ENCODE results near the gene GTF2F2.

GTF2F2 gene

DNA sequence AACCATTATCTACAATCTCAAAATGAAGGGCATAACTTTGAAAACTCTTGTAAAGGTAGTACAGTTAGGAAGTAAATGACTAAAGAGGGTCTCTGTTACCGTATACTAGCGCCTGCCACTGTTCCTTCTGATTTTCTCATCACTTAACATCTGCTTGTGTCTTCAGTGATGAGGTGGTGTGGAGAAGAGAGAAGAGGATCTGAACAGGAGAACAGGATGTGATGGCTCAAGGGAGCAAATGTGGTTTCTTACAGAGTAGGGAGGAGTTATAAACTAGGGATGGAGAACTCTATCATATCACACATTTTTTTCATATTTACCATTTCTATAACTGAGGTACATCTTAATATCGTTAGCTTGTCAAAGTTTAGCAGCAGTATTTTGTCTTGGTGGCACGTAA lies 79.4 kb downstream of the GTF2F2 start:
- no peak overlapping the region for H3K4me3 ChIP-seq (replicated peaks; ENCODE audit: insufficient read depth, low read length)
- TF ChIP-seq GABPA (IDR thresholded peaks at IDR 0.05; ENCODE audit: low read depth) (no peak), POLR2AphosphoS5 (IDR thresholded peaks at IDR 0.05; ENCODE audit: low read depth) (no peak), SPI1 (IDR thresholded peaks at IDR 0.05; ENCODE audit: borderline replicate concordance, low read depth) (no peak)
- TF ChIP-seq, protein P1, sequence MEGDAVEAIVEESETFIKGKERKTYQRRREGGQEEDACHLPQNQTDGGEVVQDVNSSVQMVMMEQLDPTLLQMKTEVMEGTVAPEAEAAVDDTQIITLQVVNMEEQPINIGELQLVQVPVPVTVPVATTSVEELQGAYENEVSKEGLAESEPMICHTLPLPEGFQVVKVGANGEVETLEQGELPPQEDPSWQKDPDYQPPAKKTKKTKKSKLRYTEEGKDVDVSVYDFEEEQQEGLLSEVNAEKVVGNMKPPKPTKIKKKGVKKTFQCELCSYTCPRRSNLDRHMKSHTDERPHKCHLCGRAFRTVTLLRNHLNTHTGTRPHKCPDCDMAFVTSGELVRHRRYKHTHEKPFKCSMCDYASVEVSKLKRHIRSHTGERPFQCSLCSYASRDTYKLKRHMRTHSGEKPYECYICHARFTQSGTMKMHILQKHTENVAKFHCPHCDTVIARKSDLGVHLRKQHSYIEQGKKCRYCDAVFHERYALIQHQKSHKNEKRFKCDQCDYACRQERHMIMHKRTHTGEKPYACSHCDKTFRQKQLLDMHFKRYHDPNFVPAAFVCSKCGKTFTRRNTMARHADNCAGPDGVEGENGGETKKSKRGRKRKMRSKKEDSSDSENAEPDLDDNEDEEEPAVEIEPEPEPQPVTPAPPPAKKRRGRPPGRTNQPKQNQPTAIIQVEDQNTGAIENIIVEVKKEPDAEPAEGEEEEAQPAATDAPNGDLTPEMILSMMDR (IDR thresholded peaks at IDR 0.05; ENCODE audit: insufficient read depth, low read length), result no peak
- TF ChIP-seq, protein P2, sequence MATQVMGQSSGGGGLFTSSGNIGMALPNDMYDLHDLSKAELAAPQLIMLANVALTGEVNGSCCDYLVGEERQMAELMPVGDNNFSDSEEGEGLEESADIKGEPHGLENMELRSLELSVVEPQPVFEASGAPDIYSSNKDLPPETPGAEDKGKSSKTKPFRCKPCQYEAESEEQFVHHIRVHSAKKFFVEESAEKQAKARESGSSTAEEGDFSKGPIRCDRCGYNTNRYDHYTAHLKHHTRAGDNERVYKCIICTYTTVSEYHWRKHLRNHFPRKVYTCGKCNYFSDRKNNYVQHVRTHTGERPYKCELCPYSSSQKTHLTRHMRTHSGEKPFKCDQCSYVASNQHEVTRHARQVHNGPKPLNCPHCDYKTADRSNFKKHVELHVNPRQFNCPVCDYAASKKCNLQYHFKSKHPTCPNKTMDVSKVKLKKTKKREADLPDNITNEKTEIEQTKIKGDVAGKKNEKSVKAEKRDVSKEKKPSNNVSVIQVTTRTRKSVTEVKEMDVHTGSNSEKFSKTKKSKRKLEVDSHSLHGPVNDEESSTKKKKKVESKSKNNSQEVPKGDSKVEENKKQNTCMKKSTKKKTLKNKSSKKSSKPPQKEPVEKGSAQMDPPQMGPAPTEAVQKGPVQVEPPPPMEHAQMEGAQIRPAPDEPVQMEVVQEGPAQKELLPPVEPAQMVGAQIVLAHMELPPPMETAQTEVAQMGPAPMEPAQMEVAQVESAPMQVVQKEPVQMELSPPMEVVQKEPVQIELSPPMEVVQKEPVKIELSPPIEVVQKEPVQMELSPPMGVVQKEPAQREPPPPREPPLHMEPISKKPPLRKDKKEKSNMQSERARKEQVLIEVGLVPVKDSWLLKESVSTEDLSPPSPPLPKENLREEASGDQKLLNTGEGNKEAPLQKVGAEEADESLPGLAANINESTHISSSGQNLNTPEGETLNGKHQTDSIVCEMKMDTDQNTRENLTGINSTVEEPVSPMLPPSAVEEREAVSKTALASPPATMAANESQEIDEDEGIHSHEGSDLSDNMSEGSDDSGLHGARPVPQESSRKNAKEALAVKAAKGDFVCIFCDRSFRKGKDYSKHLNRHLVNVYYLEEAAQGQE (IDR thresholded peaks at IDR 0.05; ENCODE audit: insufficient replicate concordance, low read depth), result no peak
- no peaks in the 10 kb centered on the region for H3K27me3 ChIP-seq (ENCODE audit: insufficient read depth, poor library complexity, severe bottlenecking)
- H3K27ac ChIP-seq (replicated peaks), result no peak overlapping the region
- no peak for DNase-seq (ENCODE audit: low read depth in 1 of 2, low spot score in 1 of 2)

DNA sequence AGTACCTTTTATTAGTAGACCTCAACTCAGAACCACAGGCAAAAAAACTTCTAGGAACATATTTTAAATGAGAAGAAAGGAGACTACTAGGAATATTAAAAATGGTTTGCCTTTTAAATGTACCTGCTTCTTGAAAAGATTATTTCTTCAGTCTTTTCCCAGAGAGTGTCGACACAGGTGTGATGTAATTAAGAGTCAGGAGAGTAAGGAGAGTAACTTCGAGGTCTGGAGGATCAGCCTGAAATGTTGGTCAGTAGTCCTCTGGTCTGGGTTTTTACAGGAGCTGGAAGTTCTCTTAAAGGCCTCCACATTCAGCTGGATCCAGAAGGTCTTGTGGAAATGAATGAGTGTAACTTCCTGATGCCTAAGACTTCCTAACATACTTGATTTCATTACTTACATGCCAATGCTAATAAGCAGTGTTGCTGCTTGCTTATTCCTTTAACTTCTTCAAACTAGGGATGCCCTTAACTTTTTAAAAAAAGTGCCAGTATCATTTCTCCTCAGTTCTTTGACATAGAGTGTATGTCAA lies 80.5 kb downstream of the GTF2F2 start, which contains the start of gene KCTD4:
TSS of gene KCTD4 (minus strand) at position 345 of the 532 bp plus-strand sequence. CDS start 6,478 bp downstream, outside the sequence.
- TF ChIP-seq, protein P2 (IDR thresholded peaks at IDR 0.05; ENCODE audit: insufficient replicate concordance, low read depth), result no peak
- TF ChIP-seq POLR2AphosphoS5 (IDR thresholded peaks at IDR 0.05; ENCODE audit: low read depth) (no peak), GABPA (IDR thresholded peaks at IDR 0.05; ENCODE audit: low read depth) (no peak), SPI1 (IDR thresholded peaks at IDR 0.05; ENCODE audit: borderline replicate concordance, low read depth) (no peak)
- Histone ChIP-seq H3K27ac (replicated peaks) (no peak within 1 kb of the TSS), H3K27me3 (ENCODE audit: insufficient read depth, poor library complexity, severe bottlenecking) (no peaks in the 10 kb centered on the region), H3K4me3 (replicated peaks; ENCODE audit: insufficient read depth, low read length) (no peak within 1 kb of the TSS)
- DNase-seq (ENCODE audit: low read depth in 1 of 2, low spot score in 1 of 2), result peak in 1 of 2 experiments; percentile 16

DNA sequence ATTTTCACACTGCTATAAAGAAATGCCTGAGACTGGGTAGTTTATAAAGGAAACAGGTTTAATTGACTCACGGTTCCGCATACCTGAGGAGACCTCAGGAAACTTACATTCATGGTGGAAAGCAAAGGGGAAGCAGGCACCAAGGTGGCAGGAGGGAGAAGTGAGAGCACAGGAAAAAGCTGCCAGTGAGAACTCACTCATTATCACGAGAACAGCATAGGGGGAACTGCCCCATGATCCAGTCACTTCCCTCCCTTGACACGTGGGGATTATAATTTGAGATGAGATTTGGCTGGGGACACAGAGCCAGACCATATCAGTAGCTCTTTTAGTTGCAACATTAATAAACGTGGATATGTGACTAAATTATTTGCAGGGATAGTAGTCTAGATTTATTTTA lies 84.8 kb downstream of the GTF2F2 start:
- TF ChIP-seq SPI1 (IDR thresholded peaks at IDR 0.05; ENCODE audit: borderline replicate concordance, low read depth), result peak; percentile 62; the same call in 1 of the 2 replicates
- TF ChIP-seq, protein P2 (IDR thresholded peaks at IDR 0.05; ENCODE audit: insufficient replicate concordance, low read depth), result no peak
- Histone ChIP-seq H3K27ac (replicated peaks) (no peak overlapping the region), H3K27me3 (ENCODE audit: insufficient read depth, poor library complexity, severe bottlenecking) (no peaks in the 10 kb centered on the region), H3K4me3 (replicated peaks; ENCODE audit: insufficient read depth, low read length) (no peak overlapping the region)
- DNase-seq (ENCODE audit: low read depth in 1 of 2, low spot score in 1 of 2), result peak; percentile 32

DNA sequence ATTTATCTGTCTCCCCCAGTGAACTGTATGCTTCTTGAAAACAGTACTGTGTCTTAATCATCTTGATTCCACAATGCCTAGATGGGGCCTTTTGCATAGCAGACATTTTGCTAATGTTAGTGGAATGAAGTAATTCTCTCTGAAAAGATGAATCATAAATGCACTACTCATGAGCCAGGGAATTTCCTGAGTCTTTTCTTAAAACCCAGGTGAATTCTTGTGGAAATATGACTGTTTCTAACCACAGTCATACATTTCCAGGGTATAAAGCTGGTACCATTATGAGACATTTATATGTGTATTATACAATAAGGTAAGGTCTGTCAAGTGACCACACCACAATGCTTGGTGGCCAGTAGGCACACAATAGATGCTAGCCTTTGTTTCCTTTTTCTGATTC lies 86.0 kb downstream of the GTF2F2 start:
- no peak for TF ChIP-seq GABPA (IDR thresholded peaks at IDR 0.05; ENCODE audit: low read depth)
- TF ChIP-seq, protein P2 (IDR thresholded peaks at IDR 0.05; ENCODE audit: insufficient replicate concordance, low read depth), result no peak
- TF ChIP-seq, protein P1 (IDR thresholded peaks at IDR 0.05; ENCODE audit: insufficient read depth, low read length), result no peak
- no peak for TF ChIP-seq SPI1 (IDR thresholded peaks at IDR 0.05; ENCODE audit: borderline replicate concordance, low read depth)
- no peak for TF ChIP-seq POLR2AphosphoS5 (IDR thresholded peaks at IDR 0.05; ENCODE audit: low read depth)
- H3K4me3 ChIP-seq (replicated peaks; ENCODE audit: insufficient read depth, low read length), result no peak overlapping the region
- H3K27ac ChIP-seq (replicated peaks), result no peak overlapping the region
- no peaks in the 10 kb centered on the region for H3K27me3 ChIP-seq (ENCODE audit: insufficient read depth, poor library complexity, severe bottlenecking)
- no peak for DNase-seq (ENCODE audit: low read depth in 1 of 2, low spot score in 1 of 2)
